Myocyte (in vitro differentiated cells): ENCODE data around the gene NDUFB1. TPM values are rescaled to one million over a fixed set of nuclear protein-coding genes. Genes with fewer than 3 reads are reported as not detected.

ENCODE experiments used
- DNase-seq: peaks from one replicate; pipeline ENCODE4 v3.0.0-alpha.2; 2012; ENCODE audit warnings: low read depth
- total RNA-seq: library from RNA; depleted of rRNA; stranded (reverse); fragments of >200 nt; gene quantifications from 2 replicates; pipeline ENCODE4 v1.2.3, GENCODE V29; 2014

The NDUFB1 gene
- total RNA-seq, 1 donor from 2014 or later = 521 TPM

- DNase-seq = no peak
Measured at GRCh38 chr14:92099802-92100201, 21.7 kb downstream of the NDUFB1 start.

GRCh38 chr14:92093320-92093719 lies 28.2 kb downstream of the NDUFB1 start:
- no peak for DNase-seq

- DNase-seq = no peak
Measured at GRCh38 chr14:92088494-92088893, 33.0 kb downstream of the NDUFB1 start.

- no peak for DNase-seq
Measured at GRCh38 chr14:92074555-92074954, 47.0 kb downstream of the NDUFB1 start.

Other genes starting within 250 kb of the NDUFB1 start
- gene FBLN5, start 174.0 kb downstream of the NDUFB1 start, total RNA-seq = 4.9 and 7.3 TPM in 2 replicates
- 28.8 and 37.3 TPM in 2 replicates for gene TRIP11, start 81.6 kb downstream of the NDUFB1 start, total RNA-seq
- gene ATXN3, start 15.1 kb downstream of the NDUFB1 start, total RNA-seq = 25.2 and 42.8 TPM in 2 replicates
- gene CPSF2, start 263 bp upstream of the NDUFB1 start, total RNA-seq = 54.7 and 65.2 TPM in 2 replicates
- not detected in 2 replicates for gene SLC24A4, start 201.5 kb upstream of the NDUFB1 start, total RNA-seq